GM12873 (cell line): Measurements from ENCODE around the gene CEACAM19.
A peak's percentile ranks its signal among the peaks of the same experiment; 100 is the strongest.

Experiments
- CTCF ChIP-seq: IDR thresholded peaks from 2 replicates; pipeline ENCODE4 v1.5.1; 2012; ENCODE audit warnings: low read depth, mild to moderate bottlenecking, moderate library complexity, low read length, control low read depth; ENCODE audit not compliant: insufficient read depth; ENCODE audit errors: missing control alignments

Gene CEACAM19

GRCh38 chr19:44694184-44694579 is 22.9 kb downstream of the CEACAM19 start:
- peak; percentile 62 for TF ChIP-seq CTCF

GRCh38 chr19:44696939-44697669 is 25.8 kb downstream of the CEACAM19 start:
- no peak for TF ChIP-seq CTCF

- TF ChIP-seq CTCF, result no peak
These were observed 26.4 kb downstream of the CEACAM19 start for GRCh38 chr19:44697670-44698034.

- TF ChIP-seq CTCF, result no peak
These were observed 27.4 kb downstream of the CEACAM19 start, which contains the start of gene CEACAM16 for GRCh38 chr19:44698492-44699201. TSS of gene CEACAM16 (plus strand) at chr19:44699151. CDS start at chr19:44701457, 2,306 bp downstream.

- no peak for TF ChIP-seq CTCF
These were observed 29.3 kb downstream of the CEACAM19 start for GRCh38 chr19:44700547-44700946.

- TF ChIP-seq CTCF, result no peak
These were observed 29.9 kb downstream of the CEACAM19 start for GRCh38 chr19:44701228-44701627.

GRCh38 chr19:44702551-44703176 is 31.4 kb downstream of the CEACAM19 start:
- no peak for TF ChIP-seq CTCF
